ENCODE results near the gene SMIM43. TPM values are rescaled to one million over a fixed set of nuclear protein-coding genes. Genes with fewer than 3 reads are reported as not detected.
A peak's percentile ranks its signal among the peaks of the same experiment; 100 is the strongest.

Gene SMIM43
- total RNA-seq (2021) (0.25 to 0.33 TPM (median 0.25 TPM) in 3 replicates), Bru-seq, nascent RNA (percentile 23 among the genes with signal in this experiment)
- long read RNA-seq, experiment 1, partial matches to known transcripts: 0 of 2 reads
- long read RNA-seq, experiment 1, other reads (novel, unspliced or antisense): 2 of 2 reads
- long read RNA-seq, experiment 2, partial matches to known transcripts: 0 of 1 reads
- long read RNA-seq, experiment 2, other reads (novel, unspliced or antisense): 1 of 1 reads
- long read RNA-seq, experiment 3, partial matches to known transcripts: 0 of 1 reads
- long read RNA-seq, experiment 3, other reads (novel, unspliced or antisense): 1 of 1 reads

GRCh38 chr4:121764702-121765367, at the start of gene SMIM43:
SMIM43 (minus strand) TSS chr4:121765164; CDS start chr4:121765105, 59 bp downstream.
- peak; percentile 76 for ATAC-seq
- peak; percentile 57 for DNase-seq (ENCODE audit: low spot score)
- Mint-ChIP-seq H3K4me3 (peak within 1 kb of the TSS; percentile 78), H3K9me3 (no peaks in the 10 kb centered on the region), H3K27ac (no peak within 1 kb of the TSS), H3K4me1 (peaks cover 18% of the 10 kb centered on the region), H3K27me3 (ENCODE audit: low read depth) (peaks cover 99% of the 10 kb centered on the region), H3K36me3 (no peaks in the 10 kb centered on the region)
- CTCF ChIA-PET: interaction anchor here (0.9 to 1.0 kb wide), 2 partner anchors 68 to 302 kb away, joined by 3 read pairs; partner anchors contain the start of gene ANXA5
- POLR2A ChIA-PET: interaction anchor here (0.6 to 1.3 kb wide), 2 partner anchors 18 to 68 kb away, joined by 4 to 5 read pairs; partner anchors contain the start of gene ANXA5
- TF ChIP-seq HMGXB4 (CRISPR knock-in tag; IDR thresholded peaks at IDR 0.05): peak; percentile 62; the same call in 1 of the 2 replicates
- no peak for TF ChIP-seq ZBTB21 (CRISPR knock-in tag; IDR thresholded peaks at IDR 0.05; ENCODE audit: borderline replicate concordance)
- 0 out of 2 replicates have a peak, but pooled peaks have one; percentile 17 for TF ChIP-seq NR3C1 (CRISPR knock-in tag; conservative IDR thresholded peaks at IDR 0.05; ENCODE audit: low read depth)
- TF ChIP-seq GABPB1 (CRISPR knock-in tag; IDR thresholded peaks at IDR 0.05): no peak
- TF ChIP-seq JAZF1 (CRISPR knock-in tag; IDR thresholded peaks at IDR 0.05): no peak
- TF ChIP-seq MAX (CRISPR knock-in tag; IDR thresholded peaks at IDR 0.05): peak; percentile 39; the same call in 1 of the 2 replicates
- peak; percentile 64; the same call in 1 of the 2 replicates for TF ChIP-seq CREM (CRISPR knock-in tag; IDR thresholded peaks at IDR 0.05)
- TF ChIP-seq GTF2I (CRISPR knock-in tag; conservative IDR thresholded peaks at IDR 0.05): no peak
- TF ChIP-seq RELA (CRISPR knock-in tag; IDR thresholded peaks at IDR 0.05; ENCODE audit: borderline replicate concordance): no peak
- TF ChIP-seq PREB (CRISPR knock-in tag; IDR thresholded peaks at IDR 0.05; ENCODE audit: borderline replicate concordance): no peak
- peak; percentile 45; the same call in 1 of the 2 replicates for TF ChIP-seq ARID4B (CRISPR knock-in tag; IDR thresholded peaks at IDR 0.05; ENCODE audit: borderline replicate concordance)

GRCh38 chr4:121814756-121815155, 49.8 kb upstream of the SMIM43 start:
- ATAC-seq (no peak), DNase-seq (ENCODE audit: low spot score) (no peak)
- no peaks in the 10 kb centered on the region for H3K4me1 Mint-ChIP-seq
- no peak for TF ChIP-seq FOXP4 (CRISPR knock-in tag; IDR thresholded peaks at IDR 0.05)
- no peak for TF ChIP-seq NFE2L1 (CRISPR knock-in tag; IDR thresholded peaks at IDR 0.05)
- TF ChIP-seq ATF1 (CRISPR knock-in tag; IDR thresholded peaks at IDR 0.05): no peak
- ChIA-PET CTCF (no interaction called here), POLR2A (no interaction called here)
- no peaks in the 10 kb centered on the region for H3K27me3 Mint-ChIP-seq (ENCODE audit: low read depth)
- H3K36me3 Mint-ChIP-seq: peaks cover 66% of the 10 kb centered on the region
- no peak overlapping the region for H3K27ac Mint-ChIP-seq
- H3K9me3 Mint-ChIP-seq: no peaks in the 10 kb centered on the region
- H3K4me3 Mint-ChIP-seq: no peak overlapping the region
